HEK293T (cell line): ENCODE measurements around the gene ZNF813.

Source experiments
- ARNT ChIP-seq: fragments of 450-650 bp; IDR thresholded peaks from 2 replicates; pipeline ENCODE4 v1.6.1; 2017; ENCODE audit warnings: mild to moderate bottlenecking
- CTBP1 ChIP-seq: fragments of 450-650 bp; IDR thresholded peaks from 2 replicates; pipeline ENCODE4 v1.6.1; 2016; ENCODE audit warnings: borderline replicate concordance
- FOXK2 ChIP-seq: fragments of 450-650 bp; IDR thresholded peaks from 2 replicates; pipeline ENCODE4 v1.6.1; 2016; ENCODE audit warnings: mild to moderate bottlenecking
- NFRKB ChIP-seq: fragments of 450-650 bp; IDR thresholded peaks from 2 replicates; pipeline ENCODE4 v1.6.1; 2016; ENCODE audit warnings: mild to moderate bottlenecking, moderate library complexity
- SUZ12 ChIP-seq: fragments of 450-650 bp; IDR thresholded peaks from 2 replicates; pipeline ENCODE4 v1.6.1; 2016; ENCODE audit warnings: mild to moderate bottlenecking
- TARDBP ChIP-seq: fragments of 450-650 bp; IDR thresholded peaks from 2 replicates; pipeline ENCODE4 v1.6.1; 2016
- ZNF384 ChIP-seq: fragments of 450-650 bp; IDR thresholded peaks from 2 replicates; pipeline ENCODE4 v1.6.1; 2016
- TF ChIP-seq, protein P1 (sequence below): fragments of 450-650 bp; IDR thresholded peaks from 2 replicates; pipeline ENCODE4 v1.6.1; 2016

GRCh38 chr19:53520547-53521372, 53.2 kb downstream of the ZNF813 start:
- TF ChIP-seq ZNF384 = no peak
- TF ChIP-seq, protein P1, sequence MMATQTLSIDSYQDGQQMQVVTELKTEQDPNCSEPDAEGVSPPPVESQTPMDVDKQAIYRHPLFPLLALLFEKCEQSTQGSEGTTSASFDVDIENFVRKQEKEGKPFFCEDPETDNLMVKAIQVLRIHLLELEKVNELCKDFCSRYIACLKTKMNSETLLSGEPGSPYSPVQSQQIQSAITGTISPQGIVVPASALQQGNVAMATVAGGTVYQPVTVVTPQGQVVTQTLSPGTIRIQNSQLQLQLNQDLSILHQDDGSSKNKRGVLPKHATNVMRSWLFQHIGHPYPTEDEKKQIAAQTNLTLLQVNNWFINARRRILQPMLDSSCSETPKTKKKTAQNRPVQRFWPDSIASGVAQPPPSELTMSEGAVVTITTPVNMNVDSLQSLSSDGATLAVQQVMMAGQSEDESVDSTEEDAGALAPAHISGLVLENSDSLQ = no peak
- no peak for TF ChIP-seq ARNT
- TF ChIP-seq NFRKB = no peak
- TF ChIP-seq SUZ12 = no peak
- no peak for TF ChIP-seq TARDBP
- TF ChIP-seq FOXK2 = no peak
- no peak for TF ChIP-seq CTBP1
